HCT116 (cell line): ENCODE results near the gene LMNA. TPM values are rescaled to one million over a fixed set of nuclear protein-coding genes. Genes with fewer than 3 reads are reported as not detected.

Source experiments
- ATAC-seq: fragments of 200-7000 bp; cut with Tn5 transposase; 2 replicates; pipeline ENCODE4 v1.9.1; 2020; ENCODE audit warnings: mild to moderate bottlenecking, moderate library complexity
- BruUV-seq: library from RNA; stranded (reverse); fragments of 400-500 nt; replicated peaks from 2 replicates; lab custom pipeline; 2021; lab: Mats Ljungman, UMichigan
- CTCF ChIA-PET: fragments of 300-600 bp; sonication (Branson Sonifier 250); formaldehyde crosslinking; loops from one replicate; lab custom pipeline; 2021; ENCODE audit warnings: antibody characterized with exemption; lab: Charles Lee
- POLR2A ChIA-PET: fragments of 300-600, 350-600 bp; sonication (Branson Sonifier 250); formaldehyde crosslinking; loops from one replicate; lab custom pipeline; 2021; ENCODE audit warnings: antibody characterized with exemption; lab: Charles Lee
- RAD21 ChIA-PET, 2 experiments: fragments of 300-600 bp; sonication (Branson Sonifier 250); formaldehyde crosslinking; loops; one replicate each; lab custom pipeline; 2023; ENCODE audit warnings: low total read pairs in 2 of 2; ENCODE audit not compliant: uncharacterized antibody in 2 of 2, unreplicated experiment in 2 of 2, low non-redundant PET in 1 of 2; lab: Charles Lee
- DNase-seq: peaks from one replicate; pipeline ENCODE4 v3.0.0-alpha.2; 2010; ENCODE audit warnings: low read depth, low spot score
- H2AFZ ChIP-seq: fragments of 200-600 bp; shearing (Covaris generic), sonication (generic); 2 replicates; pipeline ENCODE4 v1.6.1; 2017; ENCODE audit warnings: low read depth, mixed run types, mixed read lengths, antibody characterized with exemption, low read length; ENCODE audit not compliant: poor library complexity, severe bottlenecking
- H3K27ac ChIP-seq: 2 replicates; pipeline ENCODE4 v1.5.1; 2012; ENCODE audit warnings: low read depth, low read length
- H3K27me3 ChIP-seq: fragments of 200-600 bp; sonication (generic); 2 replicates; pipeline ENCODE4 v1.6.1; 2016; ENCODE audit warnings: mixed run types, low read length, mixed read lengths; ENCODE audit not compliant: insufficient read depth
- H3K36me3 ChIP-seq, 2 experiments: fragments of 200-500 bp in 1 of 2; fragments of 200-600 bp in 1 of 2; sonication (Bioruptor generic) in 1 of 2; sonication (generic) in 1 of 2; 2 replicates each; pipeline versions ENCODE4 v1.5.1 to v1.6.1; 2014 to 2016; ENCODE audit warnings: low read length in 2 of 2, inconsistent platforms in 1 of 2, mixed read lengths in 1 of 2, mixed run types in 1 of 2; ENCODE audit not compliant: insufficient read depth in 2 of 2, control insufficient read depth in 1 of 2
- H3K4me1 ChIP-seq, 2 experiments: fragments of 200-600 bp in 1 of 2; sonication (generic) in 1 of 2; 2 replicates each; pipeline versions ENCODE4 v1.5.1 to v1.6.1; 2012 to 2017; ENCODE audit warnings: low read length in 2 of 2, inconsistent platforms in 1 of 2, mild to moderate bottlenecking in 1 of 2, mixed read lengths in 1 of 2, mixed run types in 1 of 2, moderate library complexity in 1 of 2; ENCODE audit not compliant: insufficient read depth in 2 of 2, control insufficient read depth in 1 of 2
- H3K4me2 ChIP-seq: fragments of 200-600 bp; sonication (generic); 2 replicates; pipeline ENCODE4 v1.6.1; 2017; ENCODE audit warnings: mixed run types, low read length, mixed read lengths
- H3K4me3 ChIP-seq, 2 experiments: fragments of 200-600 bp in 1 of 2; sonication (generic) in 1 of 2; replicated peaks in 1 of 2; 2 replicates each; pipeline ENCODE4 v1.5.1; 2011 to 2016; ENCODE audit warnings: low read length in 2 of 2, control low read depth in 1 of 2, low read depth in 1 of 2, mild to moderate bottlenecking in 1 of 2, mixed read lengths in 1 of 2, mixed run types in 1 of 2
- H3K79me2 ChIP-seq: fragments of 200-600 bp; sonication (generic); 2 replicates; pipeline ENCODE4 v1.6.1; 2017; ENCODE audit warnings: mild to moderate bottlenecking, mixed run types, low read length, moderate library complexity, mixed read lengths; ENCODE audit not compliant: insufficient read depth
- H3K9ac ChIP-seq: fragments of 200-600 bp; sonication (generic); 2 replicates; pipeline ENCODE4 v1.6.1; 2016; ENCODE audit warnings: low read length, mixed read lengths
- H3K9me2 ChIP-seq: fragments of 200-600 bp; sonication (generic), shearing (Covaris generic); 2 replicates; pipeline ENCODE4 v1.6.1; 2017; ENCODE audit warnings: mixed run types, mild to moderate bottlenecking, moderate library complexity; ENCODE audit not compliant: insufficient read depth
- H3K9me3 ChIP-seq, 2 experiments: fragments of 200-500 bp in 1 of 2; fragments of 200-600 bp in 1 of 2; sonication (Bioruptor generic) in 1 of 2; sonication (generic) in 1 of 2; 2 replicates each; pipeline ENCODE4 v1.6.1; 2014 to 2017; ENCODE audit warnings: low read length in 2 of 2, mixed read lengths in 2 of 2, inconsistent platforms in 1 of 2, low read depth in 1 of 2, mild to moderate bottlenecking in 1 of 2, mixed run types in 1 of 2, moderate library complexity in 1 of 2; ENCODE audit not compliant: control insufficient read depth in 1 of 2, insufficient read depth in 1 of 2
- H4K20me1 ChIP-seq: fragments of 200-600 bp; sonication (generic), shearing (Covaris generic); 2 replicates; pipeline ENCODE4 v1.6.1; 2017; ENCODE audit warnings: mixed run types, mild to moderate bottlenecking, moderate library complexity; ENCODE audit not compliant: insufficient read depth
- CBX3 ChIP-seq: IDR thresholded peaks from 2 replicates; pipeline ENCODE4 v1.6.1; 2012; ENCODE audit warnings: low read depth
- CEBPB ChIP-seq: IDR thresholded peaks from 2 replicates; pipeline ENCODE4 v1.6.1; 2012; ENCODE audit warnings: low read depth
- FOSL1 ChIP-seq: IDR thresholded peaks from 2 replicates; pipeline ENCODE4 v1.6.1; 2012; ENCODE audit warnings: low read depth
- POLR2A ChIP-seq: IDR thresholded peaks from 2 replicates; pipeline ENCODE4 v1.7.0; 2011; ENCODE audit warnings: borderline replicate concordance; ENCODE audit not compliant: insufficient read depth, insufficient read length; ENCODE audit errors: extremely low read depth
- POLR2AphosphoS5 ChIP-seq: IDR thresholded peaks from 2 replicates; pipeline ENCODE4 v1.6.1; 2011; ENCODE audit warnings: mild to moderate bottlenecking, low read depth, low read length, moderate library complexity
- SIN3A ChIP-seq: IDR thresholded peaks from 2 replicates; pipeline ENCODE4 v1.6.1; 2012; ENCODE audit warnings: low read depth
- SP1 ChIP-seq: IDR thresholded peaks from 2 replicates; pipeline ENCODE4 v1.6.1; 2012; ENCODE audit warnings: low read depth
- SRF ChIP-seq: IDR thresholded peaks from 2 replicates; pipeline ENCODE4 v1.6.1; 2012; ENCODE audit warnings: low read depth
- TCF7L2 ChIP-seq: IDR thresholded peaks from 2 replicates; pipeline ENCODE4 v1.7.0; 2011; ENCODE audit warnings: borderline replicate concordance, inconsistent platforms; ENCODE audit not compliant: insufficient read depth, insufficient read length; ENCODE audit errors: extremely low read depth
- YY1 ChIP-seq: IDR thresholded peaks from 2 replicates; pipeline ENCODE4 v1.6.1; 2011; ENCODE audit warnings: low read length, low read depth, moderate library complexity, mild to moderate bottlenecking; ENCODE audit not compliant: insufficient replicate concordance; ENCODE audit errors: extremely low read depth
- ZFX ChIP-seq: fragments of 450-650 bp; IDR thresholded peaks from 2 replicates; pipeline ENCODE4 v1.6.1; 2017
- ZNF274 ChIP-seq: fragments of 200-500 bp; sonication (Bioruptor generic); IDR thresholded peaks from 2 replicates; pipeline ENCODE4 v1.6.1; 2014; ENCODE audit warnings: mild to moderate bottlenecking, low read depth, low read length, inconsistent platforms
- intact Hi-C: fragments of 100-400 bp; cut with micrococcal nuclease; formaldehyde crosslinking; loops from 2 replicates; pipeline ENCODE4 v1.10.0; 2022
- total RNA-seq: library from RNA; stranded (reverse); gene quantifications from one replicate; pipeline ENCODE4 v1.2.1, GENCODE V29; 2021; ENCODE audit not compliant: unreplicated experiment
- TF ChIP-seq, protein P1 (sequence below): IDR thresholded peaks from 2 replicates; pipeline ENCODE4 v1.6.1; 2012; ENCODE audit warnings: low read depth

LMNA gene
- total RNA-seq, 1 experiment from 2014 or later: 528 TPM

DNA sequence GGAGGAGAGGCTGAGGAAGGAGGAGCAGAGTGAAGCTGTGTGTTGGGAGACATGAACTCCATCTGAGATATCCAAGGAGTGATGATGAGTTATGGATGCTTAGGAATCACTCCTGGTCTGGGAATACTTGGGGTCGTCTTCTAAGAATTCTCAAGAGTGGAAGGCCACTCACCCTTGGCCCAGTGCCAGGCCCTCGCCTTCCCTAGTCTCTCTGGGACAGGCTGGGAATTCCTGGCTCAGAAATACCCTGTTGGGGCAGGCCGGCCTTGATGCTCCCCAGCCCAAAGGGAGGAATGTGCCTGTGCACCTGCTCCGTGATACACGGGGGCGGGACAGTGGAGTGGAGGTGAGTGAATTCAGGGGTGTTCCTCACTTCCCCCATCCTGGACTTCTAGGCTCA lies 12.6 kb upstream of the LMNA start:
- DNase-seq: no peak
- H3K79me2 ChIP-seq: 0 out of 2 replicates have a peak, but pooled peaks cover 3% of the 10 kb centered on the region
- no peaks in the 10 kb centered on the region for H4K20me1 ChIP-seq
- RAD21 ChIA-PET: interaction anchor here in 1 of 2 experiments (1.9 kb wide), 1 partner anchor 28 kb away, joined by 9 read pairs; no protein-coding TSS in a partner anchor
- peak overlapping the region; percentile 96; the same call in 1 of the 2 replicates for H3K27ac ChIP-seq
- intact Hi-C loops: no loop called here
- CTCF ChIA-PET: interaction anchor here (2.4 to 2.6 kb wide), 2 partner anchors 24 to 28 kb away, joined by 11 to 13 read pairs; no protein-coding TSS in a partner anchor
- ATAC-seq: no peak
- H3K9ac ChIP-seq: peak overlapping the region; percentile 14; the same call in 1 of the 2 replicates
- H3K9me2 ChIP-seq: no peaks in the 10 kb centered on the region
- H3K36me3 ChIP-seq: no peaks in the 10 kb centered on the region
- POLR2A ChIA-PET: interaction anchor here (0.7 to 4.5 kb wide), 4 partner anchors 12 to 303 kb away, joined by 3 to 28 read pairs (median 16); partner anchors contain the start of gene LMNA
- BruUV-seq: no TSS peak
- H2AFZ ChIP-seq: no peak overlapping the region
- peak overlapping the region; percentile 89 for H3K4me2 ChIP-seq
- H3K27me3 ChIP-seq: no peaks in the 10 kb centered on the region
- TF ChIP-seq TCF7L2: no peak
- no peak for TF ChIP-seq ZFX
- TF ChIP-seq SRF: no peak
- no peak for TF ChIP-seq SIN3A
- TF ChIP-seq SP1: no peak
- TF ChIP-seq, protein P1, sequence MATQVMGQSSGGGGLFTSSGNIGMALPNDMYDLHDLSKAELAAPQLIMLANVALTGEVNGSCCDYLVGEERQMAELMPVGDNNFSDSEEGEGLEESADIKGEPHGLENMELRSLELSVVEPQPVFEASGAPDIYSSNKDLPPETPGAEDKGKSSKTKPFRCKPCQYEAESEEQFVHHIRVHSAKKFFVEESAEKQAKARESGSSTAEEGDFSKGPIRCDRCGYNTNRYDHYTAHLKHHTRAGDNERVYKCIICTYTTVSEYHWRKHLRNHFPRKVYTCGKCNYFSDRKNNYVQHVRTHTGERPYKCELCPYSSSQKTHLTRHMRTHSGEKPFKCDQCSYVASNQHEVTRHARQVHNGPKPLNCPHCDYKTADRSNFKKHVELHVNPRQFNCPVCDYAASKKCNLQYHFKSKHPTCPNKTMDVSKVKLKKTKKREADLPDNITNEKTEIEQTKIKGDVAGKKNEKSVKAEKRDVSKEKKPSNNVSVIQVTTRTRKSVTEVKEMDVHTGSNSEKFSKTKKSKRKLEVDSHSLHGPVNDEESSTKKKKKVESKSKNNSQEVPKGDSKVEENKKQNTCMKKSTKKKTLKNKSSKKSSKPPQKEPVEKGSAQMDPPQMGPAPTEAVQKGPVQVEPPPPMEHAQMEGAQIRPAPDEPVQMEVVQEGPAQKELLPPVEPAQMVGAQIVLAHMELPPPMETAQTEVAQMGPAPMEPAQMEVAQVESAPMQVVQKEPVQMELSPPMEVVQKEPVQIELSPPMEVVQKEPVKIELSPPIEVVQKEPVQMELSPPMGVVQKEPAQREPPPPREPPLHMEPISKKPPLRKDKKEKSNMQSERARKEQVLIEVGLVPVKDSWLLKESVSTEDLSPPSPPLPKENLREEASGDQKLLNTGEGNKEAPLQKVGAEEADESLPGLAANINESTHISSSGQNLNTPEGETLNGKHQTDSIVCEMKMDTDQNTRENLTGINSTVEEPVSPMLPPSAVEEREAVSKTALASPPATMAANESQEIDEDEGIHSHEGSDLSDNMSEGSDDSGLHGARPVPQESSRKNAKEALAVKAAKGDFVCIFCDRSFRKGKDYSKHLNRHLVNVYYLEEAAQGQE: no peak
- TF ChIP-seq ZNF274: no peak
- no peak for TF ChIP-seq CBX3
- TF ChIP-seq FOSL1: no peak
- TF ChIP-seq YY1: no peak
- TF ChIP-seq POLR2A: no peak
- TF ChIP-seq POLR2AphosphoS5: no peak
- TF ChIP-seq CEBPB: no peak
- no peaks in the 10 kb centered on the region for H3K9me3 ChIP-seq
- no peak overlapping the region for H3K4me3 ChIP-seq
- peaks cover 66 to 96% of the 10 kb centered on the region in 2 experiments for H3K4me1 ChIP-seq
